HCT116 (cell line): ENCODE measurements around the gene VIPR2. TPM values are rescaled to one million over a fixed set of nuclear protein-coding genes. Genes with fewer than 3 reads are reported as not detected.

Experiments
- ATAC-seq: fragments of 200-7000 bp; cut with Tn5 transposase; 2 replicates; pipeline ENCODE4 v1.9.1; 2020; ENCODE audit warnings: mild to moderate bottlenecking, moderate library complexity
- BruUV-seq: library from RNA; stranded (reverse); fragments of 400-500 nt; replicated peaks from 2 replicates; lab custom pipeline; 2021; lab: Mats Ljungman, UMichigan
- CTCF ChIA-PET: fragments of 300-600 bp; sonication (Branson Sonifier 250); formaldehyde crosslinking; loops from one replicate; lab custom pipeline; 2021; ENCODE audit warnings: antibody characterized with exemption; lab: Charles Lee
- POLR2A ChIA-PET: fragments of 300-600, 350-600 bp; sonication (Branson Sonifier 250); formaldehyde crosslinking; loops from one replicate; lab custom pipeline; 2021; ENCODE audit warnings: antibody characterized with exemption; lab: Charles Lee
- RAD21 ChIA-PET, 2 experiments: fragments of 300-600 bp; sonication (Branson Sonifier 250); formaldehyde crosslinking; loops; one replicate each; lab custom pipeline; 2023; ENCODE audit warnings: low total read pairs in 2 of 2; ENCODE audit not compliant: uncharacterized antibody in 2 of 2, unreplicated experiment in 2 of 2, low non-redundant PET in 1 of 2; lab: Charles Lee
- DNase-seq: peaks from one replicate; pipeline ENCODE4 v3.0.0-alpha.2; 2010; ENCODE audit warnings: low read depth, low spot score
- H2AFZ ChIP-seq: fragments of 200-600 bp; shearing (Covaris generic), sonication (generic); 2 replicates; pipeline ENCODE4 v1.6.1; 2017; ENCODE audit warnings: low read depth, mixed run types, mixed read lengths, antibody characterized with exemption, low read length; ENCODE audit not compliant: poor library complexity, severe bottlenecking
- H3K27ac ChIP-seq: 2 replicates; pipeline ENCODE4 v1.5.1; 2012; ENCODE audit warnings: low read depth, low read length
- H3K27me3 ChIP-seq: fragments of 200-600 bp; sonication (generic); 2 replicates; pipeline ENCODE4 v1.6.1; 2016; ENCODE audit warnings: mixed run types, low read length, mixed read lengths; ENCODE audit not compliant: insufficient read depth
- H3K36me3 ChIP-seq, 2 experiments: fragments of 200-500 bp in 1 of 2; fragments of 200-600 bp in 1 of 2; sonication (Bioruptor generic) in 1 of 2; sonication (generic) in 1 of 2; 2 replicates each; pipeline versions ENCODE4 v1.5.1 to v1.6.1; 2014 to 2016; ENCODE audit warnings: low read length in 2 of 2, inconsistent platforms in 1 of 2, mixed read lengths in 1 of 2, mixed run types in 1 of 2; ENCODE audit not compliant: insufficient read depth in 2 of 2, control insufficient read depth in 1 of 2
- H3K4me1 ChIP-seq, 2 experiments: fragments of 200-600 bp in 1 of 2; sonication (generic) in 1 of 2; 2 replicates each; pipeline versions ENCODE4 v1.5.1 to v1.6.1; 2012 to 2017; ENCODE audit warnings: low read length in 2 of 2, inconsistent platforms in 1 of 2, mild to moderate bottlenecking in 1 of 2, mixed read lengths in 1 of 2, mixed run types in 1 of 2, moderate library complexity in 1 of 2; ENCODE audit not compliant: insufficient read depth in 2 of 2, control insufficient read depth in 1 of 2
- H3K4me2 ChIP-seq: fragments of 200-600 bp; sonication (generic); 2 replicates; pipeline ENCODE4 v1.6.1; 2017; ENCODE audit warnings: mixed run types, low read length, mixed read lengths
- H3K4me3 ChIP-seq, 2 experiments: fragments of 200-600 bp in 1 of 2; sonication (generic) in 1 of 2; replicated peaks in 1 of 2; 2 replicates each; pipeline ENCODE4 v1.5.1; 2011 to 2016; ENCODE audit warnings: low read length in 2 of 2, control low read depth in 1 of 2, low read depth in 1 of 2, mild to moderate bottlenecking in 1 of 2, mixed read lengths in 1 of 2, mixed run types in 1 of 2
- H3K79me2 ChIP-seq: fragments of 200-600 bp; sonication (generic); 2 replicates; pipeline ENCODE4 v1.6.1; 2017; ENCODE audit warnings: mild to moderate bottlenecking, mixed run types, low read length, moderate library complexity, mixed read lengths; ENCODE audit not compliant: insufficient read depth
- H3K9ac ChIP-seq: fragments of 200-600 bp; sonication (generic); 2 replicates; pipeline ENCODE4 v1.6.1; 2016; ENCODE audit warnings: low read length, mixed read lengths
- H3K9me2 ChIP-seq: fragments of 200-600 bp; sonication (generic), shearing (Covaris generic); 2 replicates; pipeline ENCODE4 v1.6.1; 2017; ENCODE audit warnings: mixed run types, mild to moderate bottlenecking, moderate library complexity; ENCODE audit not compliant: insufficient read depth
- H3K9me3 ChIP-seq, 2 experiments: fragments of 200-500 bp in 1 of 2; fragments of 200-600 bp in 1 of 2; sonication (Bioruptor generic) in 1 of 2; sonication (generic) in 1 of 2; 2 replicates each; pipeline ENCODE4 v1.6.1; 2014 to 2017; ENCODE audit warnings: low read length in 2 of 2, mixed read lengths in 2 of 2, inconsistent platforms in 1 of 2, low read depth in 1 of 2, mild to moderate bottlenecking in 1 of 2, mixed run types in 1 of 2, moderate library complexity in 1 of 2; ENCODE audit not compliant: control insufficient read depth in 1 of 2, insufficient read depth in 1 of 2
- H4K20me1 ChIP-seq: fragments of 200-600 bp; sonication (generic), shearing (Covaris generic); 2 replicates; pipeline ENCODE4 v1.6.1; 2017; ENCODE audit warnings: mixed run types, mild to moderate bottlenecking, moderate library complexity; ENCODE audit not compliant: insufficient read depth
- CBX3 ChIP-seq: IDR thresholded peaks from 2 replicates; pipeline ENCODE4 v1.6.1; 2012; ENCODE audit warnings: low read depth
- CEBPB ChIP-seq: IDR thresholded peaks from 2 replicates; pipeline ENCODE4 v1.6.1; 2012; ENCODE audit warnings: low read depth
- EGR1 ChIP-seq: IDR thresholded peaks from 2 replicates; pipeline ENCODE4 v1.6.1; 2012; ENCODE audit warnings: low read depth
- EZH2 ChIP-seq: fragments of 200-600 bp; sonication (generic); IDR thresholded peaks from 2 replicates; pipeline ENCODE4 v1.6.1; 2017; ENCODE audit warnings: antibody characterized with exemption, mixed run types
- EZH2phosphoT487 ChIP-seq: fragments of 200-600 bp; IDR thresholded peaks from 2 replicates; pipeline ENCODE4 v1.6.1; 2018; ENCODE audit warnings: antibody characterized with exemption, borderline replicate concordance
- FOSL1 ChIP-seq: IDR thresholded peaks from 2 replicates; pipeline ENCODE4 v1.6.1; 2012; ENCODE audit warnings: low read depth
- JUND ChIP-seq: IDR thresholded peaks from 2 replicates; pipeline ENCODE4 v1.6.1; 2012
- POLR2A ChIP-seq: IDR thresholded peaks from 2 replicates; pipeline ENCODE4 v1.7.0; 2011; ENCODE audit warnings: borderline replicate concordance; ENCODE audit not compliant: insufficient read depth, insufficient read length; ENCODE audit errors: extremely low read depth
- POLR2AphosphoS5 ChIP-seq: IDR thresholded peaks from 2 replicates; pipeline ENCODE4 v1.6.1; 2011; ENCODE audit warnings: mild to moderate bottlenecking, low read depth, low read length, moderate library complexity
- RAD21 ChIP-seq: IDR thresholded peaks from 2 replicates; pipeline ENCODE4 v1.6.1; 2012; ENCODE audit warnings: low read depth, mild to moderate bottlenecking
- SP1 ChIP-seq: IDR thresholded peaks from 2 replicates; pipeline ENCODE4 v1.6.1; 2012; ENCODE audit warnings: low read depth
- TCF7L2 ChIP-seq: IDR thresholded peaks from 2 replicates; pipeline ENCODE4 v1.7.0; 2011; ENCODE audit warnings: borderline replicate concordance, inconsistent platforms; ENCODE audit not compliant: insufficient read depth, insufficient read length; ENCODE audit errors: extremely low read depth
- YY1 ChIP-seq: IDR thresholded peaks from 2 replicates; pipeline ENCODE4 v1.6.1; 2011; ENCODE audit warnings: low read length, low read depth, moderate library complexity, mild to moderate bottlenecking; ENCODE audit not compliant: insufficient replicate concordance; ENCODE audit errors: extremely low read depth
- ZFX ChIP-seq: fragments of 450-650 bp; IDR thresholded peaks from 2 replicates; pipeline ENCODE4 v1.6.1; 2017
- ZNF274 ChIP-seq: fragments of 200-500 bp; sonication (Bioruptor generic); IDR thresholded peaks from 2 replicates; pipeline ENCODE4 v1.6.1; 2014; ENCODE audit warnings: mild to moderate bottlenecking, low read depth, low read length, inconsistent platforms
- intact Hi-C: fragments of 100-400 bp; cut with micrococcal nuclease; formaldehyde crosslinking; loops from 2 replicates; pipeline ENCODE4 v1.10.0; 2022
- total RNA-seq: library from RNA; stranded (reverse); gene quantifications from one replicate; pipeline ENCODE4 v1.2.1, GENCODE V29; 2021; ENCODE audit not compliant: unreplicated experiment
- TF ChIP-seq, protein P1 (sequence below): IDR thresholded peaks from 2 replicates; pipeline ENCODE4 v1.6.1; 2012
- TF ChIP-seq, protein P2 (sequence below): IDR thresholded peaks from 2 replicates; pipeline ENCODE4 v1.6.1; 2012; ENCODE audit warnings: low read depth
- TF ChIP-seq, protein P3 (sequence below): IDR thresholded peaks from 2 replicates; pipeline ENCODE4 v1.6.1; 2012
- TF ChIP-seq, protein P4 (sequence below): IDR thresholded peaks from 2 replicates; pipeline ENCODE4 v1.6.1; 2011; ENCODE audit warnings: mild to moderate bottlenecking, low read length, moderate library complexity; ENCODE audit not compliant: insufficient replicate concordance; ENCODE audit errors: extremely low read depth

The VIPR2 gene
- total RNA-seq, 1 experiment from 2014 or later, result 0.10 TPM

DNA sequence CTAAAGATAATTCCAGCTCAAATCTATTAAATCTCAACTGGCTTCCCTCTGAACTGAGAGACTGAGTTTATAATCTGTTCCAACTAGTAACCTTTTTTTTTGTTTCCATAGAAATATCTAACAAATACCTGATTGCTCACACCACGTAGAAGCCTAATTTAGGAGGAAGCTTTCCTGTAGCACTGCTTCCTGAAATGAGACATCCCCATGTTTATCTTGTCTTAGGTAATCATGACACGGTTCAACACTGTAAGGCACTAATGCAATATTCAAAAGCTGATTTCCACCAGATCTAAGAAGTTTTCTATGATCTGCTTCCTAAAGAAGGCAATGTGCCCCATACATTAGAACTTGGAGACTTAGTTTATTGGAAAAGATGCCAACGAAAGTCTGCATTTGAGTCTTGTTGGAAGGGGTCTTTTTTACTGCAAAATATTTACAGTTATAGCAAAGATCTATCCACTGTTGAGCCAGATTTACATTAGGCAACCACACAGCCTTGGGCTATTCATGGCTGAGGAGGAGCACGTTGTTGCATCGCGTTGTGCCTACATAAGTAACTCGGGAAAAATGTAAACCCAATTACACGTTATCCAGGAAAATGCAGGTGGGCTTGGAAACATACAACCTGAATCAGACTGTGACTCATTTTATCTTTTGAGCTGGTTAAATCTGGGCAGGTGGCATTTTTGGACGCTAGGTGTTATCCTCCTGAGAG, 66.3 kb downstream of the VIPR2 start:
- Histone ChIP-seq H4K20me1 (no peaks in the 10 kb centered on the region), H3K4me1 (no peaks in the 10 kb centered on the region), H3K9me3 (no peaks in the 10 kb centered on the region), H2AFZ (no peak overlapping the region), H3K79me2 (no peaks in the 10 kb centered on the region), H3K36me3 (no peaks in the 10 kb centered on the region), H3K27me3 (peaks cover 11% of the 10 kb centered on the region; the same call in 1 of the 2 replicates), H3K9ac (no peak overlapping the region), H3K4me3 (no peak overlapping the region), H3K27ac (no peak overlapping the region), H3K9me2 (no peaks in the 10 kb centered on the region), H3K4me2 (no peak overlapping the region)
- ChIA-PET RAD21 (no interaction called here), POLR2A (no interaction called here), CTCF (no interaction called here)
- intact Hi-C loops, result no loop called here
- DNase-seq, result no peak
- no TSS peak for BruUV-seq
- no peak for TF ChIP-seq ZFX
- no peak for TF ChIP-seq CBX3
- TF ChIP-seq ZNF274, result no peak
- no peak for TF ChIP-seq EZH2
- no peak for TF ChIP-seq POLR2AphosphoS5
- TF ChIP-seq YY1, result no peak
- TF ChIP-seq EGR1, result no peak
- TF ChIP-seq, protein P1, sequence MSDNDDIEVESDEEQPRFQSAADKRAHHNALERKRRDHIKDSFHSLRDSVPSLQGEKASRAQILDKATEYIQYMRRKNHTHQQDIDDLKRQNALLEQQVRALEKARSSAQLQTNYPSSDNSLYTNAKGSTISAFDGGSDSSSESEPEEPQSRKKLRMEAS, result no peak
- TF ChIP-seq, protein P2, sequence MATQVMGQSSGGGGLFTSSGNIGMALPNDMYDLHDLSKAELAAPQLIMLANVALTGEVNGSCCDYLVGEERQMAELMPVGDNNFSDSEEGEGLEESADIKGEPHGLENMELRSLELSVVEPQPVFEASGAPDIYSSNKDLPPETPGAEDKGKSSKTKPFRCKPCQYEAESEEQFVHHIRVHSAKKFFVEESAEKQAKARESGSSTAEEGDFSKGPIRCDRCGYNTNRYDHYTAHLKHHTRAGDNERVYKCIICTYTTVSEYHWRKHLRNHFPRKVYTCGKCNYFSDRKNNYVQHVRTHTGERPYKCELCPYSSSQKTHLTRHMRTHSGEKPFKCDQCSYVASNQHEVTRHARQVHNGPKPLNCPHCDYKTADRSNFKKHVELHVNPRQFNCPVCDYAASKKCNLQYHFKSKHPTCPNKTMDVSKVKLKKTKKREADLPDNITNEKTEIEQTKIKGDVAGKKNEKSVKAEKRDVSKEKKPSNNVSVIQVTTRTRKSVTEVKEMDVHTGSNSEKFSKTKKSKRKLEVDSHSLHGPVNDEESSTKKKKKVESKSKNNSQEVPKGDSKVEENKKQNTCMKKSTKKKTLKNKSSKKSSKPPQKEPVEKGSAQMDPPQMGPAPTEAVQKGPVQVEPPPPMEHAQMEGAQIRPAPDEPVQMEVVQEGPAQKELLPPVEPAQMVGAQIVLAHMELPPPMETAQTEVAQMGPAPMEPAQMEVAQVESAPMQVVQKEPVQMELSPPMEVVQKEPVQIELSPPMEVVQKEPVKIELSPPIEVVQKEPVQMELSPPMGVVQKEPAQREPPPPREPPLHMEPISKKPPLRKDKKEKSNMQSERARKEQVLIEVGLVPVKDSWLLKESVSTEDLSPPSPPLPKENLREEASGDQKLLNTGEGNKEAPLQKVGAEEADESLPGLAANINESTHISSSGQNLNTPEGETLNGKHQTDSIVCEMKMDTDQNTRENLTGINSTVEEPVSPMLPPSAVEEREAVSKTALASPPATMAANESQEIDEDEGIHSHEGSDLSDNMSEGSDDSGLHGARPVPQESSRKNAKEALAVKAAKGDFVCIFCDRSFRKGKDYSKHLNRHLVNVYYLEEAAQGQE, result no peak
- no peak for TF ChIP-seq RAD21
- TF ChIP-seq FOSL1, result no peak
- TF ChIP-seq, protein P3, sequence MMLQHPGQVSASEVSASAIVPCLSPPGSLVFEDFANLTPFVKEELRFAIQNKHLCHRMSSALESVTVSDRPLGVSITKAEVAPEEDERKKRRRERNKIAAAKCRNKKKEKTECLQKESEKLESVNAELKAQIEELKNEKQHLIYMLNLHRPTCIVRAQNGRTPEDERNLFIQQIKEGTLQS, result no peak
- TF ChIP-seq, protein P4, sequence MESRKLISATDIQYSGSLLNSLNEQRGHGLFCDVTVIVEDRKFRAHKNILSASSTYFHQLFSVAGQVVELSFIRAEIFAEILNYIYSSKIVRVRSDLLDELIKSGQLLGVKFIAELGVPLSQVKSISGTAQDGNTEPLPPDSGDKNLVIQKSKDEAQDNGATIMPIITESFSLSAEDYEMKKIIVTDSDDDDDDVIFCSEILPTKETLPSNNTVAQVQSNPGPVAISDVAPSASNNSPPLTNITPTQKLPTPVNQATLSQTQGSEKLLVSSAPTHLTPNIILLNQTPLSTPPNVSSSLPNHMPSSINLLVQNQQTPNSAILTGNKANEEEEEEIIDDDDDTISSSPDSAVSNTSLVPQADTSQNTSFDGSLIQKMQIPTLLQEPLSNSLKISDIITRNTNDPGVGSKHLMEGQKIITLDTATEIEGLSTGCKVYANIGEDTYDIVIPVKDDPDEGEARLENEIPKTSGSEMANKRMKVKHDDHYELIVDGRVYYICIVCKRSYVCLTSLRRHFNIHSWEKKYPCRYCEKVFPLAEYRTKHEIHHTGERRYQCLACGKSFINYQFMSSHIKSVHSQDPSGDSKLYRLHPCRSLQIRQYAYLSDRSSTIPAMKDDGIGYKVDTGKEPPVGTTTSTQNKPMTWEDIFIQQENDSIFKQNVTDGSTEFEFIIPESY, result no peak
- no peak for TF ChIP-seq EZH2phosphoT487
- no peak for TF ChIP-seq JUND
- no peak for TF ChIP-seq CEBPB
- TF ChIP-seq TCF7L2, result no peak
- no peak for TF ChIP-seq SP1
- no peak for TF ChIP-seq POLR2A
- TF ChIP-seq, all 23 proteins: peak for 0
- no peak for ATAC-seq
